Measurements from ENCODE around the gene FBN2.
"Not testable (repeated sequence)": the region's sequence is repeated elsewhere in the genome, so short reads cannot be mapped to it uniquely, and the experiment has no call there.

The FBN2 gene

GRCh38 chr5:128535251-128535650 is 2.8 kb downstream of the FBN2 start:
- in situ Hi-C loops (cut with MboI; ENCODE audit: low sequenced_read_pairs), result no loop called here

DNA sequence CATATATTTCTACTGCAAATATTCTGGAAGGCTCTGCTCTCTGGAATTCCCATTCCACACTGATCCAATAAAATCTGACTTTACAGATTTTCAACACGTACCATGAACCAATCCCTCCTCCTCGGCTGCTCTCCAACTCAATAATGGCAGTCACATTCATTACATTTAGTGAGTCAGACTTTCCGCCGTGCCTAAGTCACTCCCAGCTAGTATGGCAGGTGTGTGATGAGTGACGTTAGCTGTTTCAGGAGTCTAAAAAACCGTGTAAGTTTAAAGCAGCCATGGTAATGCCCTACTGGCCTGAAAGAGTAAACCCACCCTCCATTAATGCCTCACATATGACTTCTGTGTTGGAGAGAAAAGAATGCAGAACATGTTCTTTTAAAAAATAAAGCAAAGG is 3.3 kb downstream of the FBN2 start:
- in situ Hi-C loops (cut with MboI; ENCODE audit: low sequenced_read_pairs), result no loop called here

GRCh38 chr5:128532776-128533175 is 5.3 kb downstream of the FBN2 start:
- in situ Hi-C loops (cut with MboI; ENCODE audit: low sequenced_read_pairs), result no loop called here

DNA sequence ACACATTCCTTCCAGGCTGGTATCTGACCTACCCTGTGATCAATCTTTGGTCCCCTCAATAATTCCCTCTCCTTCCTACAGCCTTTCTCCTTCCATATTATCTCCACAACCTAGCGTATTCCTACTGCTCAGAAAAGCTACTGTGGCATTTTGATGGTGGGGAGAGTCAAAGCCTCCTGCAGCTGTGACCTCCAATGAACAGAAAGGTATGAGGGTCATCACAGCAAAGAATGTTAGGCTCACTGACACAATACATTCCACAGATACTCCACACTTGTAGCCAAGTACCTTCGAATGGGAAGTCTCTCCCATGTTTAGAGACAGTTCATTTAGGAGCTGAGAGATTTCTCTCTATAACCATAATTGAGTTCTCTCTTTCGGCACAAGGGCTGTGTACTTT is 5.9 kb downstream of the FBN2 start:
- in situ Hi-C loops (cut with MboI; ENCODE audit: low sequenced_read_pairs), result no loop called here

DNA sequence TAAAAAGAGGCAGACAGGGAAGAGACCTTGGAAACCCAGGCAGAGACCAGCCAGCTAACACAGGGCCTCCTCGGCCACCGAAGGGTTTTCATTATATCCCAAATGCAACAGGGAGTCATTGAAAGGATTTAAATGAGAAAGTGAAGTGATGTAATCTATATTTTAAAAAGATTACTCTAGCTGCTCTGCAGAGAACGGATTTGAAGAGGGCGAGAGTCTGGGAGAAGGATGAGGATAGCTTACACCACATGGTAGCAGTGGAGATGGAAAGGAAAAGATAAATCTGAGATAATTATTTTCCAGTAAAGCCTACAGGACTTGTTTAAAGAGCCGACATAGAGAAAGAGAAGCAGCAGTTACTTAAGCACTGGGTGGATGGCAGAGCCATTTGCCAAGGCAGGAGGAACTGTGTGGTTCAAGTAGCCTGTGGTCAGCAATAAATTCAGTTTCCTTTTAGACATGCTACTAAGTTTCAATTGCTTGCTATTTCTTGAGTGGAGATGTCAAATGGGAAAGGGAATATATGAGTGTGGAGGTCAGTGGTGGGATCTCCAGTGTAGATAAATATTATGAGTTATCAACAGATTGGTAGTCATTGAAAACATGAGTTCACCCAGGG is 9.3 kb downstream of the FBN2 start:
- in situ Hi-C loops (cut with MboI; ENCODE audit: low sequenced_read_pairs), result no loop called here

- in situ Hi-C loops (cut with MboI; ENCODE audit: low sequenced_read_pairs), result no loop called here
These were observed 9.9 kb downstream of the FBN2 start for GRCh38 chr5:128528126-128528525.

GRCh38 chr5:128527077-128527476 is 11.0 kb downstream of the FBN2 start:
- in situ Hi-C loops (cut with MboI; ENCODE audit: low sequenced_read_pairs), result no loop called here

- in situ Hi-C loops (cut with MboI; ENCODE audit: low sequenced_read_pairs), result no loop called here
These were observed 15.7 kb downstream of the FBN2 start for GRCh38 chr5:128522336-128522735.

- in situ Hi-C loops (cut with MboI; ENCODE audit: low sequenced_read_pairs), result no loop called here
These were observed 18.2 kb downstream of the FBN2 start for GRCh38 chr5:128519827-128520226.

- in situ Hi-C loops (cut with MboI; ENCODE audit: low sequenced_read_pairs), result no loop called here
These were observed 21.1 kb downstream of the FBN2 start for GRCh38 chr5:128516978-128517377.

GRCh38 chr5:128513806-128514205 is 24.2 kb downstream of the FBN2 start:
- in situ Hi-C loops (cut with MboI; ENCODE audit: low sequenced_read_pairs), result no loop called here

DNA sequence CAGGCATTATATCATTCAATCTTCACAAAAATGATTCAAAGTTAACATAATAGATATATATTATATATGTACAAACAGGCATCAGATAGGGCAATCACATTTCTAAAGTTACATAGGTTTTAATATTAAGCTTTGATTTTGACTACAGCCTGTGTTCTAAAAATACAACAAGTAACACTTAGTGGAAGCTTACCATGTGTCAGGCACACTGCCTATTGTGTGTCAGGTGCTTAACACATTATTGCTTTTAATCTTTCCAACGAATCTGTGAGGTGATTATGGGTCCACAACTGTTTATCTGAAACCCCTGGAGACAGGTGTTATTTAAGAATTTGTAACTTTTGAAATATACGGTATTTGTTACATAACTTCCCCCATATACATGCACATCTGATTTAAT is 25.2 kb downstream of the FBN2 start:
- in situ Hi-C loops (cut with MboI; ENCODE audit: low sequenced_read_pairs), result no loop called here

DNA sequence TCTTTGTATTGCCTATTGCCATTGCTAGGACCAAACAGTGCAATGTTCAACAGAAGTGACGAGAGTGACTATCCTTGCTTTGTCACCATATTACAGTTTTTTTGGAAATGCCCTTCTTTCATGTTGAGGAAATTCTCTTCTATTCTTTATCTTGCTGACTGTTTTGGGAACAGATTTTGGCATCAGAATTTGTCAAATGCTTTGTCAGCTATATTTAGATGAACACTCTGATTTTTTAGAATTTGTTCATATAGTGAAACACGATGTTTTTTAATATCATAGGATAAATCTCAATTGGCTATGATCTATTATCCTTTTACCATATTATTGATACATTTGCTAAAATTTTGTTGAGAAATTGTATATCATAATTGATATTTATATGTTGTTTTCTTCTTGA is 31.4 kb downstream of the FBN2 start:
- in situ Hi-C loops (cut with MboI; ENCODE audit: low sequenced_read_pairs), result no loop called here

DNA sequence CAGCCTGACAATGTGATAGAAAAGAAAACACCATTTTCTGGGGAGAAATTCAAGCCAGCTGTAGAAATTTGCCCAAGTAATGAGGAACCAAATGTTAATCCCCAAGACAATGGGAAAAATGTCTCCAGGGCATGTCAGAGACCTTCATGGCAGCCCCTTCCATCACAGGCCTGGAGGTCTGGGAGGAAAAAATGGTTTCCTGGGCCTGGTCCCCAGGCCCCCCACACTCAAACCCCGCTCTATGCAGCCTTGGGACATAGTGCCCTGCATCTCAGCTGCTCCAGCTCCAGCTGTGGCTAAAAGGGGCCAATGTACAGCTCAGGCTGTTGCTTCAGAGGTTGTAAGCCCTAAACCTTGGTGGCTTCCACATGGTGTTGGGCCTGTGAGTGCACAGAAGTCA is 34.3 kb downstream of the FBN2 start:
- in situ Hi-C loops (cut with MboI; ENCODE audit: low sequenced_read_pairs), result not testable (repeated sequence)

GRCh38 chr5:128498844-128499455 is 39.1 kb downstream of the FBN2 start:
- in situ Hi-C loops (cut with MboI; ENCODE audit: low sequenced_read_pairs), result no loop called here

- in situ Hi-C loops (cut with MboI; ENCODE audit: low sequenced_read_pairs), result no loop called here
These were observed 43.5 kb downstream of the FBN2 start for GRCh38 chr5:128494516-128494915.

DNA sequence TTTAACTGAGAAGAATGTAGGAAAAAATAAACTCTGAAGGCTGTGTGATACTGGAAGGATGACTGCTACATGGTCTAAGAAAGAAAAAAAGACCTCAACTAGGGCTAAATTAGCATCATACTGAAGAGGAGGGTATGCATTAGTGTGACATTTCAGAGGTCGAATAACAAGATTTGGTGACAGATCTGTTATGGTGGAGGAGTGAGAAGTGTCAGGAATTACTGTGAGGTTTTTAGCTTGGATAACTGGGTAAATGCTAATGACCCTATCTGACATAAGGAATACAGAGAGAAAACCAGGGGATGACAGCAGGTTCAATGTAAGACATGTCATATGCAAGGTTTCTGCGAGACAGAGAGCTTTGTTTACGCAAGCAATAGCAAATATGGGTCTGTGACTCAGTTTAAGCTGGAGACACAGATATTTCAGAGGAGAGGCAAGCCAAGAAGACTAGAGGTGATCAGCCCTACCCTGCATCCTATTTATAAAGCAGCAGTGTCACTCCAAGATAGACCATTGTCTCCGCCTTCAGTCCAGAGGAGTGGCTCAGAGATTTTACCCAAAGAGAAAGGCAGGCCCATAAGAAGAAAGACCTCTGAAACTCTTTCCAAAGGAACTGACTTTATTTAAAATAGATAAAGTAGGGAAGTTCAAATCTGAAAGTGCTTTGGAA is 44.3 kb downstream of the FBN2 start:
- in situ Hi-C loops (cut with MboI; ENCODE audit: low sequenced_read_pairs), result no loop called here

DNA sequence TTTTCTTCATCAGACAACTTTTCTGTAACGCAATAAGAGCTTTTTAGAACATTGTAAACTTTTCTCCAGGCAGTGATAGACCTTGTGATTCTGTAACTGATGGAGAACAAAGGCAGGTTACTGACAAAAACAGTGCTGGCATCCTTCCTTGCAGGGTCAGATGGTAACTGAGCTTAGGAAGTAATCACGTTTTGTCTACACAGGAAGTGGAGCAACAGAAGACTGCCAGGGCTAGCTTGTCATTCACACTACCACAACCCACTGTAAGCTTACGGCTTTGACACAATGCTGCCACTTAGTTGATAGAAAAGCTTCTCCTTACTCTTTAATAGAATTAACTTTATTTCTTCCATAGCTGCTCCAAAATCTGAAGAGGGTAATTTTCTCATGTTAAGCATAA is 46.8 kb downstream of the FBN2 start:
- in situ Hi-C loops (cut with MboI; ENCODE audit: low sequenced_read_pairs), result no loop called here

DNA sequence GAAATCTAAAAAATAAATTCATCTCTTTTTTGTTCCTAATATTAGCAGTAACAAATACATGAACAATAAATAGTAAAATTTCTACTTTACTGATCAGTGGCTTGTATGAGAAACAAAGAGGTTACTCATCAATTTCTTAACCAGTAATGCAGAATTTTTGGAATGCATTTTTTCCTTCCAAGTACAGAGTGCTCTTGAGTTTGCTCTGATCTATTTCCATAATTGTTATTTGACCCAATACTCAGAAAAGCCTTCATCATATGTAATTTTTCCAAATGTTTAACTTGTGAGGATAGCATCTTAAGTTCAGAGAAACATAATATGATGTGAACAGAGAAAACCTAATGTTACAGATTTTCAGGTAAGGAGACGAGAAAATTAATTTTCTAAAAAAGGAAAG is 47.3 kb downstream of the FBN2 start:
- in situ Hi-C loops (cut with MboI; ENCODE audit: low sequenced_read_pairs), result no loop called here

- in situ Hi-C loops (cut with MboI; ENCODE audit: low sequenced_read_pairs), result no loop called here
These were observed 51.0 kb downstream of the FBN2 start for GRCh38 chr5:128487041-128487440.

GRCh38 chr5:128483738-128484137 is 54.3 kb downstream of the FBN2 start:
- in situ Hi-C loops (cut with MboI; ENCODE audit: low sequenced_read_pairs), result no loop called here

- in situ Hi-C loops (cut with MboI; ENCODE audit: low sequenced_read_pairs), result no loop called here
These were observed 57.0 kb downstream of the FBN2 start for GRCh38 chr5:128480906-128481633.
